H1 (cell line): ENCODE measurements around the gene COL27A1. TPM values are rescaled to one million over a fixed set of nuclear protein-coding genes. Genes with fewer than 3 reads are reported as not detected.

Experiments used
- CEBPB ChIP-seq: IDR thresholded peaks from 2 replicates; pipeline ENCODE4 v1.6.1; 2012; ENCODE audit warnings: low read depth, low read length
- CHD7 ChIP-seq: fragments of 300-600 bp; sonication (generic); IDR thresholded peaks from 2 replicates; pipeline ENCODE4 v1.7.1; 2012; ENCODE audit warnings: low read length, moderate library complexity, mild to moderate bottlenecking, inconsistent platforms; ENCODE audit not compliant: insufficient replicate concordance
- CTBP2 ChIP-seq: IDR thresholded peaks from 2 replicates; pipeline ENCODE4 v1.7.0; 2011; ENCODE audit warnings: borderline replicate concordance, mild to moderate bottlenecking, moderate library complexity, mixed read lengths, low read length; ENCODE audit not compliant: insufficient read depth, insufficient read length
- GTF2F1 ChIP-seq: IDR thresholded peaks from 2 replicates; pipeline ENCODE4 v1.6.1; 2012; ENCODE audit warnings: low read depth, low read length, improper control_type of control experiment, borderline replicate concordance
- KDM4A ChIP-seq: IDR thresholded peaks from one replicate; pipeline ENCODE4 v1.7.1; 2012; ENCODE audit warnings: low read depth, mild to moderate bottlenecking, moderate library complexity, low read length, inconsistent platforms; ENCODE audit not compliant: severe bottlenecking
- RAD21 ChIP-seq, 2 experiments: IDR thresholded peaks in 1 of 2; conservative IDR thresholded peaks in 1 of 2; 2 replicates each; pipeline ENCODE4 v1.6.1; 2011; ENCODE audit warnings: low read depth in 2 of 2, low read length in 2 of 2, improper control_type of control experiment in 1 of 2, inconsistent platforms in 1 of 2, mild to moderate bottlenecking in 1 of 2, moderate library complexity in 1 of 2
- SAP30 ChIP-seq: fragments of 300-600 bp; sonication (generic); IDR thresholded peaks from 2 replicates; pipeline ENCODE4 v1.7.1; 2012; ENCODE audit warnings: low read length, moderate library complexity, mild to moderate bottlenecking, inconsistent platforms; ENCODE audit not compliant: insufficient read depth, insufficient replicate concordance
- TAF1 ChIP-seq: IDR thresholded peaks from 2 replicates; pipeline ENCODE4 v1.6.1; 2011; ENCODE audit warnings: mild to moderate bottlenecking, low read depth, low read length
- TBP ChIP-seq: IDR thresholded peaks from 2 replicates; pipeline ENCODE4 v1.6.1; 2011; ENCODE audit warnings: low read depth, low read length, improper control_type of control experiment
- USF2 ChIP-seq: IDR thresholded peaks from 2 replicates; pipeline ENCODE4 v1.6.1; 2011; ENCODE audit warnings: low read length, improper control_type of control experiment
- polyA plus RNA-seq, 7 experiments: library from polyadenylated mRNA; depleted of rRNA in 3 of 7; stranded (reverse) in 5 of 7; unstranded in 2 of 7; fragments of >200 nt in 5 of 7; fragments of 200-250 nt in 2 of 7; gene quantifications; 1 replicate in 5 of 7; 2 replicates in 1 of 7; 4 replicates in 1 of 7; pipeline versions ENCODE4 v1.2.1 to v1.2.3, GENCODE V29; 2011 to 2013; ENCODE audit warnings: missing spikeins in 2 of 7, mixed read lengths in 2 of 7
- total RNA-seq: library from RNA; stranded (reverse); fragmentation: NEBNext Ultra II Directional; extraction: Animal tissue kit (Norgen Biotek cat#: 25700); gene quantifications from 2 replicates; pipeline ENCODE4 v1.2.1, GENCODE V29; 2021

COL27A1 gene
- total and polyA plus RNA-seq, 2 of the 8 experiments (the other 6 are each of a cell fraction or from before 2014, with no cell fraction given) = 15.1 to 22.8 TPM

- no peak for TF ChIP-seq CHD7
- TF ChIP-seq CEBPB = no peak
- TF ChIP-seq GTF2F1 = no peak
- no peak for TF ChIP-seq RAD21 (IDR thresholded peaks at IDR 0.05 in 1 of 2, conservative IDR thresholded peaks at IDR 0.05 in 1 of 2; ENCODE audit: low read depth in 2 of 2, low read length in 2 of 2)
- no peak for TF ChIP-seq CTBP2
- TF ChIP-seq TBP = no peak
- no peak for TF ChIP-seq SAP30
- no peak for TF ChIP-seq USF2
- no peak for TF ChIP-seq KDM4A
- no peak for TF ChIP-seq TAF1
Measured at GRCh38 chr9:114220061-114220541, 64.8 kb downstream of the COL27A1 start (continued).
